ENCODE data around the gene SPON2.

DNA sequence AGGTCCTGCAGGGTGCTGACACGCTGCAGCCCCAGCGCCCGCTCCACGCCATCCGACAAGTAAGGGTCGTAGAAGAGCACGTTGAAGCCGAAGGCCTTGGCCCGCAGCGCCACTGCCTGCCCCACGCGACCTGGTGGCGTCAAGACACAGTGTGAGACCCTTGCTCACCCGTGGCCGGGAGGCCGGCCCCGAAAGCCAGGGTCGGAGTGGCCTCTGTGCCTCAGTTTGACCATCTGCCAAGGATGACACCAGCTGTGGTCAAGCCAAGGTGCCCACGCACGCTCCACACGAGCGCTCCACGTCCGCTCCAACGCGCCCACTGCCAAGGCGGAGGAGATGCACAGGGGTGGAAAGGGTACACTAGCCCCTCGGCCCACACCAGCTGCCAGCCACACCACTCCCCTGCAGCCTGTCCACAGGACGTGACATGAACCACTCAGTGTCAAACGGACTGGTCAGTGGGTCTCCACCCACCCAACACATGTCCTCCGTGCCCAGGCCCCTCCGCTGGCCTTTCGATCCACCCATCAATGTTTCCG is 43.8 kb upstream of the SPON2 start:
- TF ChIP-seq, protein P1, sequence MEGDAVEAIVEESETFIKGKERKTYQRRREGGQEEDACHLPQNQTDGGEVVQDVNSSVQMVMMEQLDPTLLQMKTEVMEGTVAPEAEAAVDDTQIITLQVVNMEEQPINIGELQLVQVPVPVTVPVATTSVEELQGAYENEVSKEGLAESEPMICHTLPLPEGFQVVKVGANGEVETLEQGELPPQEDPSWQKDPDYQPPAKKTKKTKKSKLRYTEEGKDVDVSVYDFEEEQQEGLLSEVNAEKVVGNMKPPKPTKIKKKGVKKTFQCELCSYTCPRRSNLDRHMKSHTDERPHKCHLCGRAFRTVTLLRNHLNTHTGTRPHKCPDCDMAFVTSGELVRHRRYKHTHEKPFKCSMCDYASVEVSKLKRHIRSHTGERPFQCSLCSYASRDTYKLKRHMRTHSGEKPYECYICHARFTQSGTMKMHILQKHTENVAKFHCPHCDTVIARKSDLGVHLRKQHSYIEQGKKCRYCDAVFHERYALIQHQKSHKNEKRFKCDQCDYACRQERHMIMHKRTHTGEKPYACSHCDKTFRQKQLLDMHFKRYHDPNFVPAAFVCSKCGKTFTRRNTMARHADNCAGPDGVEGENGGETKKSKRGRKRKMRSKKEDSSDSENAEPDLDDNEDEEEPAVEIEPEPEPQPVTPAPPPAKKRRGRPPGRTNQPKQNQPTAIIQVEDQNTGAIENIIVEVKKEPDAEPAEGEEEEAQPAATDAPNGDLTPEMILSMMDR (IDR thresholded peaks at IDR 0.05): no peak
- TF ChIP-seq POLR2A (IDR thresholded peaks at IDR 0.05): no peak

Measured in thyroid gland (tissue), 4 donors.